ENCODE measurements around the gene PPL. TPM values are rescaled to one million over a fixed set of nuclear protein-coding genes. Genes with fewer than 3 reads are reported as not detected.
A peak's percentile ranks its signal among the peaks of the same experiment; 100 is the strongest.

PPL gene
- total and polyA plus RNA-seq, 2 of the 13 experiments (the other 11 are each of a cell fraction or from before 2014, with no cell fraction given), result 5.7 to 6.6 TPM

- TF ChIP-seq MEF2D (CRISPR knock-in tag; IDR thresholded peaks at IDR 0.05), result peak; percentile 60; the same call in 1 of the 2 replicates
- peak; percentile 43; the same call in 1 of the 2 replicates for TF ChIP-seq SP140L (CRISPR knock-in tag; IDR thresholded peaks at IDR 0.05; ENCODE audit: borderline replicate concordance)
- TF ChIP-seq NKX3-1 (CRISPR knock-in tag; IDR thresholded peaks at IDR 0.05), result no peak
- TF ChIP-seq ZNF567 (CRISPR knock-in tag; IDR thresholded peaks at IDR 0.05; ENCODE audit: borderline replicate concordance), result 0 out of 2 replicates have a peak, but pooled peaks have one; percentile 55
- peak; percentile 32 for TF ChIP-seq HIVEP1 (CRISPR knock-in tag; IDR thresholded peaks at IDR 0.05)
- peak; percentile 54; the same call in 1 of the 2 replicates for TF ChIP-seq RXRA (CRISPR knock-in tag; IDR thresholded peaks at IDR 0.05)
- TF ChIP-seq ZBTB7A (CRISPR knock-in tag; IDR thresholded peaks at IDR 0.05), result 0 out of 2 replicates have a peak, but pooled peaks have one; percentile 12
- TF ChIP-seq ZNF570 (CRISPR knock-in tag; IDR thresholded peaks at IDR 0.05; ENCODE audit: borderline replicate concordance), result no peak
- TF ChIP-seq SNAI1 (CRISPR knock-in tag; IDR thresholded peaks at IDR 0.05; ENCODE audit: borderline replicate concordance), result peak; percentile 92; the same call in 1 of the 2 replicates
- peak; percentile 61; the same call in 1 of the 2 replicates for TF ChIP-seq ARID4A (CRISPR knock-in tag; IDR thresholded peaks at IDR 0.05; ENCODE audit: borderline replicate concordance)
- peak; percentile 53; the same call in 1 of the 2 replicates for TF ChIP-seq ZMYM2 (CRISPR knock-in tag; IDR thresholded peaks at IDR 0.05)
- TF ChIP-seq DMAP1 (CRISPR knock-in tag; IDR thresholded peaks at IDR 0.05), result 0 out of 2 replicates have a peak, but pooled peaks have one; percentile 67
- TF ChIP-seq BRD4 (CRISPR knock-in tag; IDR thresholded peaks at IDR 0.05), result no peak; the same call in 1 of the 2 replicates
- TF ChIP-seq ZNF343 (CRISPR knock-in tag; IDR thresholded peaks at IDR 0.05), result peak; percentile 75; the same call in 1 of the 2 replicates
- peak; percentile 47 for TF ChIP-seq JUN (CRISPR knock-in tag; IDR thresholded peaks at IDR 0.05)
- no peak for TF ChIP-seq NR0B2 (CRISPR knock-in tag; IDR thresholded peaks at IDR 0.05)
- TF ChIP-seq BCL6 (CRISPR knock-in tag; IDR thresholded peaks at IDR 0.05), result peak; percentile 75
- TF ChIP-seq RARA (CRISPR knock-in tag; IDR thresholded peaks at IDR 0.05), result peak; percentile 63
- TF ChIP-seq MTA1 (CRISPR knock-in tag; IDR thresholded peaks at IDR 0.05; ENCODE audit: borderline replicate concordance), result peak; percentile 77; the same call in 1 of the 2 replicates
- TF ChIP-seq ZBTB25 (CRISPR knock-in tag; IDR thresholded peaks at IDR 0.05), result 0 out of 2 replicates have a peak, but pooled peaks have one; percentile 19
- peak in 1 of 2 experiments; percentile 8; a peak in 2 of 4 replicates for TF ChIP-seq EP300 (IDR thresholded peaks at IDR 0.05; ENCODE audit: low read depth in 2 of 2, low read length in 2 of 2)
- TF ChIP-seq EP300 (CRISPR knock-in tag; IDR thresholded peaks at IDR 0.05; ENCODE audit: borderline replicate concordance), result no peak
- no peak for TF ChIP-seq PRPF4 (IDR thresholded peaks at IDR 0.05; ENCODE audit: low read depth, low read length, poor library complexity, severe bottlenecking)
- TF ChIP-seq CHD4 (IDR thresholded peaks at IDR 0.05; ENCODE audit: borderline replicate concordance, low read length), result no peak
- peak; percentile 30 for TF ChIP-seq ASH2L (IDR thresholded peaks at IDR 0.05; ENCODE audit: insufficient read length, low read depth, low read length)
Observed at GRCh38 chr16:4947722-4948503, 11.0 kb upstream of the PPL start (continued).

All from HepG2 (cell line).